Activated gamma-delta T cell treated with anti-CD3 and anti-CD28 coated beads, Interleukin-2, amount 50 U/mL, for 16 hours (primary cell): ENCODE data around the gene PIK3R1.

ENCODE experiments used
- DNase-seq: peaks from one replicate; pipeline ENCODE4 v3.0.0-alpha.2; 2020; ENCODE audit warnings: low read depth

Gene PIK3R1

DNA sequence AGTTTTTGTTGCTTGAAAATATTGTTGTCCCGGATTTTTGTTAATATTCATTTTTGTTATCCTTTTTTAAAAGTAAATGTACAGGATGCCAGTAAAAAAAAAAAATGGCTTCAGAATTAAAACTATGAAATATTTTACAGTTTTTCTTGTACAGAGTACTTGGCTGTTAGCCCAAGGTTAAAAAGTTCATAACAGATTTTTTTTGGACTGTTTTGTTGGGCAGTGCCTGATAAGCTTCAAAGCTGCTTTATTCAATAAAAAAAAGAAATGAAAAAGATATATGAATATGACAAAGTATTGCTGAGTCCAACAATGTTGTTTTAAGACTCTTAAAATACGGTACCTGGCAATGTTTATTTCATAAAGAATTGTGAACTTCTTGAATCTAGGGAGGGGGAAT lies 82.9 kb downstream of the PIK3R1 start:
- DNase-seq: no peak

- DNase-seq: no peak
Observed at GRCh38 chr5:68299105-68299504, 83.5 kb downstream of the PIK3R1 start.

GRCh38 chr5:68299575-68299974 lies 84.0 kb downstream of the PIK3R1 start:
- DNase-seq: no peak

GRCh38 chr5:68303038-68303738 lies 87.6 kb downstream of the PIK3R1 start:
- no peak for DNase-seq

DNA sequence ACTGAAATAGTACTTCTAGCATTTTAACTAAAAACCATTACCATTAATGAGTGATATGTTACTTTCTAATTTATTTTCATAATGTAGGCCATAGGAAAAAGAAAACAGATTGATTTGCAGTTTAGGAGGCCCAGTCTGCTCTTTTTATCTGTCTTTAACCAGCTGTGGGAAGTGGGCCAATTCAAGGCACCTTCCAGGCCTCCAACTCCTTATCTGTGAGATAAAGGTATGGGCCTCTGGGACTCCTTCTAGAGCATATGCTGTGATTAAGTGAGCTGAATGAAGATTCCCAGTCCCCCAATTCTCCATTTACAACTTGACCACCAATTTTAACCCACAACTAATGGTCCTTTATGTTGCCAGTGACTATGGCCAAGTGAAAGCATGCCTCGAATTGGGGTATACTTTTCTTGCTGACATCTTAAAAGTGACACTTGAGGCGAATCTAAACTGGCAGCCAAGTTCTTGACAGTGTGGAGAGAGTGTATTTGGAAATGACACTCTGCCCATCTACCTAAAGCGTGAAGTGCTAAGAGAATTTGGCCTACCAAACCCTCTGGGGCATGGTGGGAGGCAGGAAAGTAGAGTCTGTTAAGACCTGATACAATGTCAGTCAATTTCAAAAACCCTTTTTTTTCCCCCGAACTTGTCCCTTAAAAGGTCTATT lies 88.3 kb downstream of the PIK3R1 start:
- no peak for DNase-seq

DNA sequence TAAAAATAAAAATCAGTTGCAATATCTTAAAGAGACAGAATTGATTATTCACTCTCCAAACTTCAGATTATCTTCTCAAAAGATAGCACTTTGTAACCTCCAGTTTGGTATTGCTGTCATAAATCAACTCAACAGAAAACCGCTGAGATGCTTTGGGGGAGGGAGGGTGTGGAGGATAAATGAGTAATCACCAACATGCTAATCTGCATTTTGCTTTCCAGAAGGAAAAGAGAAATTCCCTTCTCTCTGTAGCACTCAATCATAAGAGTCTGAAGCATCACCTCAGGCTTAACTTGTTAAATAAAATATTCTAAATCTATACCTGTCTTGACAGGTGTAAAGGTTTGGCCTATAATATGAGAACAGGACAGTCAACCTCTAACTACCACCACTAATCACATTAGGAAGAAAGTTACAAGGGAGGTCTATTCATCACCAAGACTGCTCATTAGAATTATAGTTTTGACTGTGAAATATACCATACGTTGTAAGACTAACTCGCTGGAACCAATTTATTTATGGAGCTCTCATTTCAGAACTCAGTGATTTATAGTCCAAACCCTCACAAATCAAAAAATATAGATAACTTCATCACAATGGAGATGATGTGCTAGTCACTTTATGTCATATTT lies 89.0 kb downstream of the PIK3R1 start:
- DNase-seq: no peak

DNA sequence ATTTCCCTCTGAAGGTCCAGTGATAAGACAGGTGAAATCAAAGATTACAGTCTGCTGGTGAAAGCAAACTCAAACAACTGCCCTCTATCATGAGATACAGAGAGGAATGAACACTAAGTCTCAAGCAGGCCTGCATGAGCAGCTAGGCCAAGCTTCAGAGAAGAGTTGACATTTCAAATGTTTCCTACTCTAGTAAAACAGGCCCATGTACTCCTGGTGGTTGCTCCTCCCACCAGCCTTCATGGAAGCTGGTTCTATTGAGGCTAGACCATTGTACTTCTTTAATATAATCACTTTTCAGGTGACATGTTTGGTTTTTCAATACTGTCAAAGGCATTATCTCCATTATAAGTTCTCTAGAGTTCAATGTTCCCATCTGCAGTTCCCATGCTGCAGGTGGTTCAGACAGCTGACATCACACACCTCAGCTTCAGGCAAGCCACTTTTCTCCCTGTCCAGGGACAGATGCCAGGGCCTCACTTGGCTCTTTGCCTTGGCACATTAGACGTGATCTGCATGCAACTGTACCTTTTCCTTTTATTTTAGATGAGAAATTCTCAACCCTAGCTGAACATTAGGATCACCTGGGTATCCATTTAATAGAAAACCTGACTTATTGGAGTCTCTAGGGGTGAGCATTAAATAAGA lies 89.8 kb downstream of the PIK3R1 start:
- DNase-seq: no peak

GRCh38 chr5:68306361-68307014 lies 90.9 kb downstream of the PIK3R1 start:
- no peak for DNase-seq

DNA sequence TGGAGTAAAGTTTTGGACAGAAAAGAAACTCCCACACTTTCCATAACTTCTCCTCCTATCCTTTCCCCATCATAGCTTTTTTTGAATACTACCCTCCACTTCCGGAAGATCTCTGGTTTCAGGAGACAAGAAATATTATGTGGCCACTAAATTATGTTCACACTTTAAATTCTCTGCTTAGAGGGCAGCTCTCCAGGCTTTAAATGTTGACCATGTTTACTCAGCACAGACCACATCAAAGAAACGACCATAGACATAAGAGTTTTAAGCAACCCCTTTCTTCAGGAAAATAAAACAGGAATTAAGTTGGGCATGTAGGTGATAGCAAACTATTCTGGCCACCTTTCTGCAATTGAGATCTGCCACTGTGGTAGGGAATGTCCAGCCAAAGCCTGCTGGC lies 97.8 kb downstream of the PIK3R1 start:
- no peak for DNase-seq

GRCh38 chr5:68314465-68314864 lies 98.9 kb downstream of the PIK3R1 start:
- no peak for DNase-seq

DNA sequence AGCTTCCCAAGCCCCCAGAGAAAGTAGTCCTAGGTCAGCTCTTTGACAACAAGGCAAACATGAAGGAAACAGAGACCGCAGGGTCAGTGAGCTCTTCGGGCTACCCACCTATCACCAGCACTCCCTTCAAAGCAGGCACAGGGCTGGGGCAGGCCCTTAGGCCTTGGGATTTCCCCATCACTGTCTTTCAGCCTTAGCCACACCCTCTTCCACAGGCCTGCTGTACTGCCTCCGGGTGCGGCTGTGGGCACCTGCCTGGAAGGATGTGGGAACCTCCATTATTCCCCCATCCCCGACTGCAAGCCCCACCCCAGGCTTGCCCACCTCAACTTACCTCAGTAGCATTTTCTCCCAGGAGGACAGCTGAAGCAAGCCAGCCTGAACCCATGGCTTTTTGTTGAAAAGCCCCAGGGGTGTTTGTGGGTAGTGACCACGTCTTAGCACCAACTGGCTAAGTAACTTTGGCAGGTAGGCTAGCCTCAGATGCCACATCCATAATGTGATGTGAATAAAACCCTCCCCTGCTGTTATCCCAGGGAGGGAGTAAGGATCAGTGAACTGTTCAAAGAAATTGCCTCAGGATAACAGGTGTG lies 100.2 kb downstream of the PIK3R1 start:
- no peak for DNase-seq

GRCh38 chr5:68316469-68316868 lies 100.9 kb downstream of the PIK3R1 start:
- no peak for DNase-seq

DNA sequence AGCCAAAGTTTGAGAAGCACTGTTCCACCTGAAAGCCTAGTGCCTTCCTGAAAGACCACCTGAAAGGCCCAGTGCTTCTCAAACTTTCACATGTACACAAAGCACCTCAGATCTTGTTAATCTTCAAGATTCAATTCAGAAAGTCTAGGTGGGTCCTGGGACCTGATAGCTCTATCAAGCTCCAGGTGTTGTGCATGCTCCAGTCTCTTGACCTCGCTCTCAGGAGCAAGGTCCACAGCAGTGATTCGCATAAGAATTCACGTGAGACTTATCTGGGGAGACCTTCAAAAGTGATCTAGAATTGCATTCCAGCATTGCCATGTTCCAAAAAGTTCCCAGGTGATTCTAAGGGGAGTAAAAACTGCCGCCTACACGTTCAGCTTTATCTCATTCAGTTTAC lies 102.1 kb downstream of the PIK3R1 start:
- no peak for DNase-seq

DNA sequence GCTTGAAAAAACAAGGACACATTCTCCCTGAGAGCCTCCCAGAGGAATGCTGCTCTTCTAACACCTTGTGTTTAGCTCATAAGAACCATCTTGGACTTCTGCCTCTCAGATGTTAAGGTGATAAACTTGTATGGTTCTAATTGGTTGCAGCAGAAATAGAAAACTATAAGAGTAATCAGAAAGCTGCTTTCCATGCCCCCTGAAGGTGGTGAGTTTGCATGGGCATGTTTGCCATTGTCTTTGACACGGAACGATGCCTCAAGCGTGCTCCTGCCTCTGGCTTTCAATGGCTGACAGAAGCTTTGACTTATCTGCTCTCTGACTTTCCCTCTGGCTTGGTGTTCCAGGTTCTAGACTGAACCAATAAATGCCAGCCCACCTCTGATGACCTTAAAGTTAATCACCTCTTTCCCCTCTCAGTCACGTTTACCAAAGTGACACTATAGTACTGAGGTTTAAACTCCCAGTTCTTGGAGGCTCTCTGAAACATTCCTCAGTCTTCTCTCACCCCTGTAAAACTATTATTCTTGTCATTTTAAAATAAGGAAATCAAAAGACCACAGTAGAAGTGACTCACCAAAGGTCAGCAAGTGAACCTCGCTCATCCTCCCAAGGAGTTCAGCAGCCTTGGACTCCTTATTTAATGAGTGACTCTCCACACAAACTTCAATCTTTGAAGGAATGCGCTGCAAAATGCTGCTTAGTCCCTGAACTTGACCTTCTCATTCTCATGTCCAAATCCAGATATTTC lies 103.6 kb downstream of the PIK3R1 start:
- no peak for DNase-seq

DNA sequence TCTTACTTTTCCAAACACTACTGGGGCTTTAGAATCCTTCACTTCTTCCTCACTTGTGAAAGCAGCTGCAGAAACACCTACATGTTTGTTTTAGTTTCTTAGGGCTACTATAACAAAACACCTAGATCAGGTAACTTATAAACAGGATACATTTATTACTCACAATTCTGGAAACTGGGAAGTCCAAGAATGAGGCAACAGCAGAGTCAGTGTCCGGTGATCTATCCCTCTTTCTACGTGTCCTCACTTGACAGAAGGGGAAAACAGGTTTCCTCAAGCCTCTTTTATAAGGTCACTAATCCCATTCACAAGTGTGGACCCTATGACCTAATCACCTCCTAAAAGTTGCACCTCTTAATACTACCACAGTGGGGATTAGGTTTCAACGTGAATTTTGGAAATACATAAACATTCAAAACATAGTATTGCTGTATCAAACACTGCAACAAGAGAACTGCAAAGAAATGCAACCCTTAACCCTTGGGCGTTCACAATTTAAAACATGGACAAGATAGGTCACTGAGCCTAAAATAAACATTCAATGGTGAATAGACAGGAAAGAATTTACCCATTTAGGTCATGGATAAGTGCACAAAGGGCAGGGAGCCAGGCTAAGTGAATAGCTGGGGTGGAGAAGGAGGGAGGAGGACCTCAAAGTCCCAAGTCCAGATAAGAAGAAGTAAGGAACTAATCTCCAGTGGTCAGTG lies 104.3 kb downstream of the PIK3R1 start:
- no peak for DNase-seq

GRCh38 chr5:68320413-68320986 lies 104.9 kb downstream of the PIK3R1 start:
- DNase-seq: no peak

DNA sequence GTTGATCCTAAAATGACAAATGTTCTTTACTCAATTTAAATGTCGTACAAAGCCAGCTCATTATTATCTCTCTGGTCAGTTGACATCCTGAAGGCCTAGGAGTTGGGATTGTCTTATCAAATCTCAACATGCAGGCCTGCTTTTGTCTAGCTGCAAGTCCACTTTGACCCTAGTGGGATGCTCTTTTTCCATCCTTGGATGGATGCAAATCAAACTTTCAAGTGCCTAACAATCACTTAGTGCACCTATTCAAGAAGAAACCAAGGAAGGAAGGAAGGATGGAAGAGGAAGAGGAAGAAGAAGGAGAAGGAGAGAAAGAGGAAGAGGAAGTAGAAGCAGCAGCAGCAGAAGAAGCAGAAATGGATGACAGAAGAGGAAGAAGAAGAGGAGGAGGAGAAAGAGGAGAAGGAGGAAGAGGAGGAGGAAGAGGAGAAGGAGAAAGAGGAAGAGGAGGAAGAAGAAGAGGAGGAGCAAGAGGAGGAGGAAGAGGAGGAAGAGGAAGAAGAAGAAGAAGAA lies 109.6 kb downstream of the PIK3R1 start:
- DNase-seq: no peak

DNA sequence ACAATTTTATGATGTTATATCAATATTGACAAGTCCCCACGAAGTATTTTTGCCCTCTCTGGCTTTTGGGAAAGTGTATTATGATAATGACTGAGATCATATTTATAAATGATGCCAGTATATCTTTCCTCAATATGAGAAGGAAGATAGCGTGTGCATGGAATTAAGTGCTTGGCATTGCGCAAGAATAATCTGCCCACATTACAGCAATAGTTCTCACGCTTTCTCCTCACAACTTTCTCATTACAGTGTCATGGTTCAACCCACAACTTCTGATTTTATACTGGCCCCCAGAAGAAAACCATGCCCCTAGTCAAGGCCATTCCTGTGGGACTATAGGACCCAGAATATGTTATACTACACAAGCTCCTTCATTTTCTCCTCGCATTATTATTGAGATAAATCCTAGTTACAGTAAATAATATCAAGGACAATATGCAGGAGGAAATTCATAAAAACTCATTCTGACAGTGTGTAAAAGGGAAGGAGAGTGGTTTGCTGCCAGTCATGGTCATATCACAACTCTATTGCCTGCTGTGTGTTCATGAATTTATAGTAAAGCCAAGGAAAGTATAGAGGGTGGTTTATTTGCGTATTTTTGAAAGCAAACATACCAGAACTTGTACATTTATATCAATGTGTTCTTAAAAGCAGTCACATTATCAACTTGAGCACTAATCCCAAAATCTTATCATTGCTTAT lies 114.1 kb downstream of the PIK3R1 start:
- DNase-seq: no peak

- DNase-seq: no peak
Observed at GRCh38 chr5:68330574-68330973, 115.0 kb downstream of the PIK3R1 start.
